SK-N-MC (cell line): ENCODE data around the gene UMAD1.

Experiments
- EZH2 ChIP-seq: fragments of 200-600 bp; sonication (generic); IDR thresholded peaks from one replicate; pipeline ENCODE4 v1.6.1; 2017; ENCODE audit warnings: antibody characterized with exemption
- POLR2AphosphoS5 ChIP-seq: IDR thresholded peaks from 2 replicates; pipeline ENCODE4 v1.6.1; 2012; ENCODE audit warnings: mild to moderate bottlenecking, low read depth, low read length, borderline replicate concordance

DNA sequence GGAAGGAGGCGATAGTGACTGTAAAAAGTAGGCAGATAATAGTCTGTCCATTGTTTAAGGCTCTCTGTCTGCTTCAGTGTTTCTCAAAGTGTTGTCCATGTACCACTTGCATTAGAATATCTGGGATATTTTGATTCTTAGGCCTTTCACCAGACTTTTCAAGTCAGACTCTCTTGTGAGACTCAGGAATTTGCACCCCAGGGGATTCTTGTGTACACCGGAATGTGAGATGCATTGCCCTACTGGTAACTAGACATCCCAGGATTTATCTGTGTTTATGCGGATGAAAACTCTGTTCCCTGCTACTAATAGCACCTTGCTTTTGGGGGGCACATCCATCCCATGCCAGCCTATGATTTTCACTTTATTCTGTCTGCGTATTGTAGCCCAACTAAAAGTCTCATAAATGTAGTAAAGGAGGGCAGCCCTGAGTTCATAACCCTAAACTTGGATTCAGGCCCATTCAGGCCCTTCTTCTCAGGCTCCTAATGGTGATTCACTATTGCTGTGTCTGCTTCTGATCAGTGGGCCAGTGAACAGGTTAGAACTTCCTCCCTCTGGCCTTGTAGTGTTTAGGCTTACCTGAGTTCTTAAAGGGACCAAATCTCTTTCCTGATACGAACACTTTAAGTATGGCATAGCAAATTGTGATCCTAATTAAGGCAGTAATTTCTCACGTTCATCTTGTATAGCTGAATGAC lies 149.6 kb downstream of the UMAD1 start:
- TF ChIP-seq POLR2AphosphoS5 (no peak), EZH2 (no peak)
